Sigmoid colon (tissue), 7 donors: ENCODE data around the gene MGMT. TPM values are rescaled to one million over a fixed set of nuclear protein-coding genes. Genes with fewer than 3 reads are reported as not detected.

ENCODE experiments used
- DNase-seq: peaks from one replicate; pipeline ENCODE4 v3.0.0-alpha.2; 2019
- H3K27ac ChIP-seq, 4 donors: fragments of 200-600 bp; sonication (generic); one replicate each; pipeline ENCODE4 v1.5.1; 2016 to 2019; ENCODE audit warnings: mild to moderate bottlenecking in 1 of 4
- H3K27me3 ChIP-seq, 3 donors: fragments of 200-600 bp; sonication (generic); one replicate each; pipeline ENCODE4 v1.5.1; 2019; ENCODE audit warnings: mild to moderate bottlenecking in 1 of 3
- H3K36me3 ChIP-seq, 4 donors: fragments of 200-600 bp; sonication (generic); one replicate each; pipeline ENCODE4 v1.5.1; 2016 to 2019
- H3K4me1 ChIP-seq, 4 donors: fragments of 200-600 bp; sonication (generic); one replicate each; pipeline ENCODE4 v1.5.1; 2017 to 2019
- H3K4me3 ChIP-seq, 4 donors: fragments of 200-600 bp; sonication (generic); one replicate each; pipeline ENCODE4 v1.5.1; 2017 to 2019; ENCODE audit warnings: mild to moderate bottlenecking in 2 of 4, moderate library complexity in 1 of 4
- H3K9me3 ChIP-seq, 4 donors: fragments of 200-600 bp in 3 of 4; sonication (generic) in 3 of 4; one replicate each; pipeline versions ENCODE4 v1.5.1 to v1.6.1; 2013 to 2019
- CTCF ChIP-seq, 4 experiments: fragments of 450-650 bp in 3 of 4; fragments of 200-600 bp in 1 of 4; IDR thresholded peaks; one replicate each; pipeline ENCODE4 v1.5.1; 2016 to 2019; ENCODE audit warnings: antibody characterized with exemption in 4 of 4, mild to moderate bottlenecking in 3 of 4, moderate library complexity in 2 of 4
- EP300 ChIP-seq, 4 donors: sonication (generic); formaldehyde crosslinking; IDR thresholded peaks; one replicate each; pipeline ENCODE4 v1.6.1; 2017; ENCODE audit warnings: antibody characterized with exemption in 4 of 4
- POLR2A ChIP-seq, 2 donors: fragments of 450-650 bp; IDR thresholded peaks; one replicate each; pipeline ENCODE4 v1.6.1; 2016; ENCODE audit warnings: antibody characterized with exemption in 2 of 2, mild to moderate bottlenecking in 2 of 2, moderate library complexity in 2 of 2
- POLR2AphosphoS5 ChIP-seq, 4 donors: sonication (generic); formaldehyde crosslinking; IDR thresholded peaks; one replicate each; pipeline ENCODE4 v1.6.1; 2017; ENCODE audit warnings: antibody characterized with exemption in 4 of 4
- WGBS, 2 donors: extraction: QIAGEN DNeasy Blood & Tissue Kit; methylation state at CpG; one replicate each; pipeline ENCODE4 v1.1.7; 2013; 5-methylcytosine and 5-hydroxymethylcytosine counted together
- intact Hi-C: fragments of 100-400 bp; cut with DNase I; formaldehyde crosslinking; loops from one replicate; pipeline ENCODE4 v1.15.1; 2023
- polyA plus RNA-seq, 3 donors: library from polyadenylated mRNA; stranded (reverse); fragments of 200-250 nt; gene quantifications; one replicate each; pipeline ENCODE4 v1.2.3, GENCODE V29; 2013
- total RNA-seq, 4 donors: library from RNA; depleted of rRNA; stranded (reverse); fragments of >200 nt; gene quantifications; one replicate each; pipeline ENCODE4 v1.1.0, GENCODE V29; 2016
- donor health status: healthy with polysubstance abuse.
- donor health status: Bipolar disorder and iron deficiency.
- donor health status: healthy.

The MGMT gene
- total and polyA plus RNA-seq, 7 donors, result 7.2 to 40.3 (median 24.3) TPM

- Histone ChIP-seq H3K4me3 (no peak overlapping the region), H3K4me1 (no peaks in the 10 kb centered on the region), H3K36me3 (no peaks in the 10 kb centered on the region), H3K27me3 (no peaks in the 10 kb centered on the region), H3K9me3 (no peaks in the 10 kb centered on the region), H3K27ac (no peak overlapping the region)
- intact Hi-C loops, result no loop called here
- WGBS, 2 donors, result 69 to 85% methylated on average over 22 of the region's 22 CpGs
- TF ChIP-seq POLR2A (IDR thresholded peaks at IDR 0.05) (no peak), EP300 (IDR thresholded peaks at IDR 0.05) (no peak), CTCF (IDR thresholded peaks at IDR 0.05) (no peak), POLR2AphosphoS5 (IDR thresholded peaks at IDR 0.05) (no peak)
- DNase-seq, result no peak
These were observed 188.1 kb downstream of the MGMT start for GRCh38 chr10:129655007-129655678.

GRCh38 chr10:129655679-129656031, 188.6 kb downstream of the MGMT start:
- TF ChIP-seq POLR2AphosphoS5 (IDR thresholded peaks at IDR 0.05), result no peak
- TF ChIP-seq CTCF (IDR thresholded peaks at IDR 0.05), result no peak
- TF ChIP-seq EP300 (IDR thresholded peaks at IDR 0.05), result no peak
- TF ChIP-seq POLR2A (IDR thresholded peaks at IDR 0.05), result no peak
- H3K27ac ChIP-seq, result no peak overlapping the region

GRCh38 chr10:129656642-129657041, 189.6 kb downstream of the MGMT start:
- Histone ChIP-seq H3K4me3 (no peak overlapping the region), H3K9me3 (no peaks in the 10 kb centered on the region), H3K4me1 (no peaks in the 10 kb centered on the region), H3K27me3 (no peaks in the 10 kb centered on the region), H3K27ac (no peak overlapping the region), H3K36me3 (no peaks in the 10 kb centered on the region)
- intact Hi-C loops, result no loop called here
- WGBS, 2 donors, result 88 to 91% methylated on average over 7 of the region's 7 CpGs
- DNase-seq, result no peak
- TF ChIP-seq CTCF (IDR thresholded peaks at IDR 0.05) (no peak), POLR2AphosphoS5 (IDR thresholded peaks at IDR 0.05) (no peak), POLR2A (IDR thresholded peaks at IDR 0.05) (no peak), EP300 (IDR thresholded peaks at IDR 0.05) (no peak)

More at GRCh38 chr10:129655679-129656031, 188.6 kb downstream of the MGMT start:
- 89 to 90% methylated on average over 8 of the region's 8 CpGs for WGBS, 2 donors
- Histone ChIP-seq H3K27me3 (no peaks in the 10 kb centered on the region), H3K9me3 (no peaks in the 10 kb centered on the region), H3K4me1 (no peaks in the 10 kb centered on the region), H3K36me3 (no peaks in the 10 kb centered on the region), H3K4me3 (no peak overlapping the region)
- no peak for DNase-seq
- intact Hi-C loops, result no loop called here

GRCh38 chr10:129657297-129658017, 190.4 kb downstream of the MGMT start:
- Histone ChIP-seq H3K36me3 (no peaks in the 10 kb centered on the region), H3K4me1 (no peaks in the 10 kb centered on the region), H3K27me3 (no peaks in the 10 kb centered on the region), H3K4me3 (no peak overlapping the region), H3K27ac (no peak overlapping the region), H3K9me3 (no peaks in the 10 kb centered on the region)
- 81 to 89% methylated on average over 8 of the region's 8 CpGs for WGBS, 2 donors
- intact Hi-C loops, result no loop called here
- TF ChIP-seq POLR2A (IDR thresholded peaks at IDR 0.05) (no peak), EP300 (IDR thresholded peaks at IDR 0.05) (no peak), POLR2AphosphoS5 (IDR thresholded peaks at IDR 0.05) (no peak), CTCF (IDR thresholded peaks at IDR 0.05) (no peak)
- no peak for DNase-seq
